Gastrocnemius medialis (tissue), 4 donors: ENCODE results near the gene KIR2DL4. TPM values are rescaled to one million over a fixed set of nuclear protein-coding genes. Genes with fewer than 3 reads are reported as not detected.
"Not testable (repeated sequence)": the region's sequence is repeated elsewhere in the genome, so short reads cannot be mapped to it uniquely, and the experiment has no call there.

Experiments used
- ATAC-seq, 2 donors: fragments of 150-250 bp; one replicate each; pipeline ENCODE4 v1.9.1; 2016
- DNase-seq, 2 donors: peaks; one replicate each; pipeline ENCODE4 v3.0.0-alpha.2; 2019
- H3K27ac ChIP-seq, 4 donors: fragments of 200-600 bp; sonication (generic); 1 replicate in 1 of 4; 2 replicates in 3 of 4; pipeline ENCODE4 v1.5.1; 2016 to 2018; ENCODE audit warnings: mild to moderate bottlenecking in 2 of 4, moderate library complexity in 1 of 4
- H3K27me3 ChIP-seq, 3 donors: fragments of 200-600 bp; sonication (generic) in 2 of 3; 1 replicate in 1 of 3; 2 replicates in 2 of 3; pipeline versions ENCODE4 v1.5.1 to v1.6.0; 2016 to 2019; ENCODE audit warnings: mild to moderate bottlenecking in 1 of 3, moderate library complexity in 1 of 3
- H3K36me3 ChIP-seq, 2 donors: fragments of 200-600 bp; sonication (generic) in 1 of 2; one replicate each; pipeline ENCODE4 v1.5.1; 2017 to 2018
- H3K4me1 ChIP-seq, 2 donors: fragments of 200-600 bp; sonication (generic) in 1 of 2; one replicate each; pipeline ENCODE4 v1.5.1; 2016 to 2017; ENCODE audit warnings: mild to moderate bottlenecking in 2 of 2
- H3K4me3 ChIP-seq, 4 donors: fragments of 200-600 bp; sonication (generic) in 3 of 4; 1 replicate in 1 of 4; 2 replicates in 3 of 4; pipeline ENCODE4 v1.5.1; 2016 to 2019; ENCODE audit warnings: mild to moderate bottlenecking in 2 of 4
- H3K9me3 ChIP-seq, 3 donors: fragments of 200-600 bp; sonication (generic) in 2 of 3; 1 replicate in 1 of 3; 2 replicates in 2 of 3; pipeline ENCODE4 v1.5.1; 2016 to 2019
- CTCF ChIP-seq, 5 experiments: fragments of 450-650 bp in 3 of 5; fragments of 200-600 bp in 2 of 5; sonication (generic) in 2 of 5; IDR thresholded peaks in 4 of 5; conservative IDR thresholded peaks in 1 of 5; 1 replicate in 4 of 5; 2 replicates in 1 of 5; pipeline ENCODE4 v1.5.1; 2016 to 2019; ENCODE audit warnings: antibody characterized with exemption in 5 of 5, mild to moderate bottlenecking in 3 of 5, moderate library complexity in 3 of 5
- POLR2A ChIP-seq, 2 donors: fragments of 450-650 bp; IDR thresholded peaks; one replicate each; pipeline ENCODE4 v1.6.1; 2017; ENCODE audit warnings: antibody characterized with exemption in 2 of 2, mild to moderate bottlenecking in 2 of 2, moderate library complexity in 2 of 2
- in situ Hi-C, 4 donors: fragments of 200-750 bp; cut with MboI; loops; one replicate each; pipeline versions ENCODE4 v1.15.0 to v1.8.0; 2017; ENCODE audit warnings: low sequenced_read_pairs in 4 of 4
- intact Hi-C: fragments of 100-400 bp; cut with DNase I; formaldehyde crosslinking; loops from one replicate; pipeline ENCODE4 v1.15.1; 2023; ENCODE audit warnings: low total_unique reads
- total RNA-seq, 4 donors: library from RNA; depleted of rRNA; stranded (reverse); fragments of >200 nt; gene quantifications; one replicate each; pipeline versions ENCODE4 v1.1.0 to v1.2.3, GENCODE V29; 2016

Gene KIR2DL4
- total RNA-seq, 4 donors from 2014 or later = not detected

DNA sequence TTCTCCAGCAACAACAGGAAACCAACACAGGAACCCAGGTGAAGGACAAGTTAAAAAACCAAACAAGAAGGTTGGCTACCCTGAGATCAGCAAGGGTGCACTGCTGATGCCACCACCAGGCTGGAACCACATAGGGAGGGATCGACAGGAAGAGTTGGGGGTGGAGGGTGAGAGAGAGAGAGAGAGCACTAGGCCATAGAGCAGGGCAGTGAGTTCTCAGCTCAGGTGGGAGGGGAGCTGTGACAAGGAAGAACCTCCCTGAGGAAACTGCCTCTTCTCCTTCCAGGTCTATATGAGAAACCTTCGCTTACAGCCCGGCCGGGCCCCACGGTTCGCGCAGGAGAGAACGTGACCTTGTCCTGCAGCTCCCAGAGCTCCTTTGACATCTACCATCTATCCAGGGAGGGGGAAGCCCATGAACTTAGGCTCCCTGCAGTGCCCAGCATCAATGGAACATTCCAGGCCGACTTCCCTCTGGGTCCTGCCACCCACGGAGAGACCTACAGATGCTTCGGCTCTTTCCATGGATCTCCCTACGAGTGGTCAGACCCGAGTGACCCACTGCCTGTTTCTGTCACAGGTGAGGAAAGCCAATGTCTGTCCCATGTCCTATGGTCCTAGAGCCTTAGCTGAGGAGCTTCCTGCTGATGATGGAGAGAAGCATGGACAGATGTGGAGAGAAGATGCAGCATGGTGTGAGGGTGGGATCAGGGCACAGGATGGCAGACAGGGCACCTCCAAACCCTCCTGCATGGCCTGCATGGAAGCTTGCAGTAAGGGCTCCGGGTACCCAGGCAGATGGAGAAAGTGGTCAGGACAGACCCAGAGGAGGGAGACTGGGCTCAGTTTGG, 2.5 kb downstream of the KIR2DL4 start:
- H3K9me3 ChIP-seq = no peaks in the 10 kb centered on the region
- no peak for DNase-seq
- in situ Hi-C loops (no loop called here), intact Hi-C loops (no loop called here)
- H3K4me1 ChIP-seq = no peaks in the 10 kb centered on the region
- no peaks in the 10 kb centered on the region for H3K36me3 ChIP-seq
- no peaks in the 10 kb centered on the region for H3K27me3 ChIP-seq
- H3K4me3 ChIP-seq = no peak overlapping the region
- H3K27ac ChIP-seq = no peak overlapping the region
- TF ChIP-seq CTCF (IDR thresholded peaks at IDR 0.05 in 4 of 5, conservative IDR thresholded peaks at IDR 0.05 in 1 of 5) (no peak), POLR2A (IDR thresholded peaks at IDR 0.05) (no peak)
- ATAC-seq = no peak

DNA sequence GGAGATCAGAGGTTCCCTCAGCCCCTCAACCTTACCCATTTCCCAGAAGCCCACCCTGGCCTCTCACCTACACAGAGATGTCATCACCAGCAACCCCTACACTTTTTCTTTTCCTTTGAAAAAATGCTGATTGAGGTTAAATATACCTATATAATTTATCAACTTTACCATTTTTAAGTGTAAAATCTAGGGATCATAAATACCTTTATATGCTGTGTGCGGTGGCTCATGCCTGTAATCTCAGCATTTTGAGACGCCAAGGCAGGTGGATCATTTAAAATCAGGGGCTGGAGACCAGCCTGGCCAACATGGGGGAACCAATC, 3.1 kb downstream of the KIR2DL4 start:
- no peak overlapping the region for H3K27ac ChIP-seq
- in situ Hi-C loops = no loop called here
- ATAC-seq = no peak
- H3K27me3 ChIP-seq = no peaks in the 10 kb centered on the region
- intact Hi-C loops = no loop called here
- no peak overlapping the region for H3K4me3 ChIP-seq
- no peaks in the 10 kb centered on the region for H3K9me3 ChIP-seq
- no peak for DNase-seq
- H3K4me1 ChIP-seq = no peaks in the 10 kb centered on the region
- no peak for TF ChIP-seq CTCF (IDR thresholded peaks at IDR 0.05 in 4 of 5, conservative IDR thresholded peaks at IDR 0.05 in 1 of 5)
- no peak for TF ChIP-seq POLR2A (IDR thresholded peaks at IDR 0.05)
- no peaks in the 10 kb centered on the region for H3K36me3 ChIP-seq

- H3K9me3 ChIP-seq, DNase-seq, ATAC-seq, H3K27ac ChIP-seq, H3K4me3 ChIP-seq, intact Hi-C loops, H3K4me1 ChIP-seq, H3K27me3 ChIP-seq, in situ Hi-C loops, H3K36me3 ChIP-seq: not testable (repeated sequence)
Measured at GRCh38 chr19:54814571-54814970, 11.2 kb downstream of the KIR2DL4 start.

GRCh38 chr19:54816251-54816650, 12.8 kb downstream of the KIR2DL4 start, which contains the start of gene KIR3DL1:
KIR3DL1 (plus strand) TSS chr19:54816468.
- H3K27ac ChIP-seq, ATAC-seq, intact Hi-C loops, H3K36me3 ChIP-seq, in situ Hi-C loops, H3K9me3 ChIP-seq, H3K4me3 ChIP-seq, DNase-seq, H3K27me3 ChIP-seq, H3K4me1 ChIP-seq: not testable (repeated sequence)

DNA sequence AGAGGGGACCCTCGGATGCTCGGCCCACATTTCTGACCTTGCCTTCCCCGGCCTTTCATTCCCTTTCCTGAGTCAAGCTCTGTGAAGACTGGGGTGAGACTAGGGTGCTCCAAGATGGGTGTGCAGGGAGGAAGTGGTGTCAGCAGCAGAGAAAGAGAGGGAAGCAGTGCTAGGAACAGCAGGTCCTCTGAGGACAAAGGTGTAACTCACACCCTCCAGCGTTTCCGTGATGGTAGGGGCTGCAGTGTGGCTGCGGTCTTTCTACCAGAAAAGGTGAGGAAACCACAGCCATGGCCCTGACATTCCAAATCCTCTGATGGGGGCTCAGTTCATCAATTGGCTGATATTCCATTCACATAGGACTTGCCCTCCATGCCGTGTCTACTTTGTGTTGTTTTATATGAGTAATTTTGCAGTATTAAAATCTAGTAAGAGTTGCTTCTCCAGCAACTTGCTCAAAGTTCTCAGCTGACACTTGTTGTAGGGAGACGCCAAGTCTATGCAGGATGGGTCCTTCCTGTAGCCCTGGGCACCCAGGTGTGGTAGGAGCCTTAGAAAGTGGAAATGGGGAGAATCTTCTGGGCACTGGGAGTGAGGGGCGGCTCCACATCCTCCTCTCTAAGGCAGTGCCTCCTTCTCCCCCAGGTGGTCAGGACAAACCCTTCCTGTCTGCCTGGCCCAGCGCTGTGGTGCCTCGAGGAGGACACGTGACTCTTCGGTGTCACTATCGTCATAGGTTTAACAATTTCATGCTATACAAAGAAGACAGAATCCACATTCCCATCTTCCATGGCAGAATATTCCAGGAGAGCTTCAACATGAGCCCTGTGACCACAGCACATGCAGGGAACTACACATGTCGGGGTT, 14.5 kb downstream of the KIR2DL4 start:
- Histone ChIP-seq H3K4me3 (no peak overlapping the region), H3K4me1 (no peaks in the 10 kb centered on the region), H3K27ac (no peak overlapping the region), H3K9me3 (no peaks in the 10 kb centered on the region), H3K27me3 (no peaks in the 10 kb centered on the region), H3K36me3 (no peaks in the 10 kb centered on the region)
- no peak for ATAC-seq
- intact Hi-C loops = no loop called here
- TF ChIP-seq CTCF (IDR thresholded peaks at IDR 0.05 in 4 of 5, conservative IDR thresholded peaks at IDR 0.05 in 1 of 5) = no peak
- in situ Hi-C loops = no loop called here
- DNase-seq = no peak

GRCh38 chr19:54824416-54824815, 21.0 kb downstream of the KIR2DL4 start:
- H3K4me1 ChIP-seq, H3K36me3 ChIP-seq, H3K9me3 ChIP-seq, DNase-seq, H3K4me3 ChIP-seq, H3K27ac ChIP-seq, in situ Hi-C loops, ATAC-seq, intact Hi-C loops, H3K27me3 ChIP-seq: not testable (repeated sequence)

DNA sequence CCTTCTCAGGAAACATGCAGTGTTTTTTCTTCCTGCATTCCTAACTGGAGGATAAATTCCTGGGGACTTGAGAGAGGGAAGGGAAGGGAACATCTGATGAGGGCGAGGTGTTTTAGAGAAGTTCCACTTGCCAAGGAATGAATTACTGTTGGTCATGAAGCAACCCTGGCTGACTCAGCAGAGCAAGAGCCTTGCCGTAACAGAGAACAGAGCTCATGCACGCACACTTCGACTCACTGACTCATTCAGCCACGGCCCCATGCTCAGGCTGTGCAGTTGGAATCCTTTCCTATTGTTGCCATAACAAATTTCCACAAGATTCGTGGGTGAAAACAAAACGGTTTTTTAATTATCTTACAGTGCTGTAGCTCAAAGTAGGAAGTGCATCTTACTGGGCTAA, 21.9 kb downstream of the KIR2DL4 start:
- H3K9me3 ChIP-seq, H3K4me3 ChIP-seq, ATAC-seq, in situ Hi-C loops, H3K27me3 ChIP-seq, intact Hi-C loops, H3K36me3 ChIP-seq, H3K4me1 ChIP-seq, H3K27ac ChIP-seq, DNase-seq: not testable (repeated sequence)

DNA sequence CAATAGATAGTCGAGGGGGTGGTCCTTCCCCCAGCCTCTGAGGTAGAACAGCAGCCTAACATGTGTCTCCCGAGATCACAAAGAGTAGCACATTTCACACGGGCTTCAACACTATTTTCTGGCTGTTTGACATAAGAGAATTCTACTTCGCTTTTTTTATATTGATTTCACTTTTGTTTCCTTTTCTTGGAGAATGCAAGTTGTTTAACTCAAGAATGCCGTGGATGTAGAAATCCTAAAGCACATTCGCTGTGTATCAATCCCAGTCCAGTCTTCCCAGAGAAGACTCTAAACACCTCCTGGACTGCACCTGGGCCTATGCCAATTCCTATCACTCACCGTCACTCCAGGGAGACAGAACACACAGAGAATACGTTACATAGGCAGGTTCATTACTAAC, 24.7 kb downstream of the KIR2DL4 start:
- DNase-seq, H3K4me1 ChIP-seq, H3K27ac ChIP-seq, in situ Hi-C loops, H3K36me3 ChIP-seq, H3K4me3 ChIP-seq, H3K9me3 ChIP-seq, ATAC-seq, intact Hi-C loops, H3K27me3 ChIP-seq: not testable (repeated sequence)
